GM10248 (cell line): ENCODE results near the gene ZNF550.

Experiments
- CTCF ChIA-PET: fragments of 300-600 bp; sonication (Branson Sonifier 250); formaldehyde crosslinking; extraction: SDS; loops from one replicate; lab custom pipeline; 2021; ENCODE audit warnings: antibody characterized with exemption; lab: Yijun Ruan, JAX
- POLR2A ChIA-PET: fragments of 350-650 bp; sonication (Branson Sonifier 250); formaldehyde crosslinking; extraction: SDS; loops from one replicate; lab custom pipeline; 2020; ENCODE audit warnings: antibody characterized with exemption; lab: Yijun Ruan, JAX
- DNase-seq: peaks from one replicate; pipeline ENCODE4 v3.0.0; 2012; ENCODE audit errors: extremely low spot score
- CTCF ChIP-seq: IDR thresholded peaks from 2 replicates; pipeline ENCODE4 v1.5.1; 2012; ENCODE audit warnings: mild to moderate bottlenecking, low read depth; ENCODE audit errors: extremely low read depth, missing control alignments, control extremely low read depth

The ZNF550 gene

GRCh38 chr19:57583104-57583520 lies 23.4 kb upstream of the ZNF550 start:
- CTCF ChIA-PET: interaction anchor here (1.4 kb wide), 1 partner anchor 314 kb away, joined by 3 read pairs; no protein-coding TSS in a partner anchor
- POLR2A ChIA-PET: no interaction called here
- TF ChIP-seq CTCF: no peak
- DNase-seq: no peak

- CTCF ChIA-PET: no interaction called here
- POLR2A ChIA-PET: no interaction called here
- peak; percentile 99 for DNase-seq
- peak; percentile 40 for TF ChIP-seq CTCF
Measured at GRCh38 chr19:57578487-57579205, 19.0 kb upstream of the ZNF550 start, which contains the start of gene ZNF416. Gene ZNF416, minus strand, starts transcription at chr19:57578911. Its CDS starts 207 bp downstream, at chr19:57578704.

- ChIA-PET POLR2A (no interaction called here), CTCF (no interaction called here)
- no peak for TF ChIP-seq CTCF
- no peak for DNase-seq
Measured at GRCh38 chr19:57576661-57577060, 17.0 kb upstream of the ZNF550 start.

- ChIA-PET CTCF (no interaction called here), POLR2A (no interaction called here)
- DNase-seq: no peak
- no peak for TF ChIP-seq CTCF
Measured at GRCh38 chr19:57572415-57572947, 12.8 kb upstream of the ZNF550 start.

GRCh38 chr19:57570707-57571106 lies 11.0 kb upstream of the ZNF550 start:
- POLR2A ChIA-PET: no interaction called here
- TF ChIP-seq CTCF: no peak
- no peak for DNase-seq
- CTCF ChIA-PET: no interaction called here

GRCh38 chr19:57566396-57567265 lies 7.0 kb upstream of the ZNF550 start:
- DNase-seq: no peak
- TF ChIP-seq CTCF: no peak
- ChIA-PET POLR2A (no interaction called here), CTCF (no interaction called here)
